IMR-90 (cell line): ENCODE results near the gene MIEN1.

Experiments used
- BHLHE40 ChIP-seq: fragments of 150-350 bp; IDR thresholded peaks from 2 replicates; pipeline ENCODE4 v1.6.1; 2016; ENCODE audit warnings: mild to moderate bottlenecking, low read depth, low read length
- CTCF ChIP-seq: conservative IDR thresholded peaks from 2 replicates; pipeline ENCODE4 v1.5.1; 2012; ENCODE audit warnings: mild to moderate bottlenecking, low read depth, low read length, improper control_type of control experiment
- MAFK ChIP-seq: IDR thresholded peaks from 2 replicates; pipeline ENCODE4 v1.6.1; 2012; ENCODE audit warnings: low read depth, low read length, improper control_type of control experiment
- MAZ ChIP-seq: IDR thresholded peaks from 2 replicates; pipeline ENCODE4 v1.6.1; 2012; ENCODE audit warnings: low read depth, mild to moderate bottlenecking, low read length, improper control_type of control experiment, moderate library complexity, borderline replicate concordance
- NFE2L2 ChIP-seq: fragments of 150-350 bp; IDR thresholded peaks from 2 replicates; pipeline ENCODE4 v1.6.1; 2016; ENCODE audit warnings: low read depth, mild to moderate bottlenecking, low read length
- POLR2A ChIP-seq: IDR thresholded peaks from 2 replicates; pipeline ENCODE4 v1.6.1; 2012; ENCODE audit warnings: mild to moderate bottlenecking, low read depth, low read length
- RAD21 ChIP-seq: IDR thresholded peaks from 2 replicates; pipeline ENCODE4 v1.6.1; 2012; ENCODE audit warnings: low read length, improper control_type of control experiment
- RCOR1 ChIP-seq: IDR thresholded peaks from 2 replicates; pipeline ENCODE4 v1.6.1; 2012; ENCODE audit warnings: mild to moderate bottlenecking, low read length, improper control_type of control experiment; ENCODE audit not compliant: insufficient replicate concordance
- RFX5 ChIP-seq: IDR thresholded peaks from 2 replicates; pipeline ENCODE4 v1.8.0; 2012; ENCODE audit warnings: low read depth, mild to moderate bottlenecking, low read length, moderate library complexity
- SMC3 ChIP-seq: fragments of 150-350 bp; IDR thresholded peaks from 2 replicates; pipeline ENCODE4 v1.6.1; 2016; ENCODE audit warnings: low read depth, mild to moderate bottlenecking, antibody characterized with exemption, low read length, moderate library complexity
- USF2 ChIP-seq: fragments of 150-350 bp; IDR thresholded peaks from 2 replicates; pipeline ENCODE4 v1.6.1; 2017; ENCODE audit warnings: mild to moderate bottlenecking, antibody characterized with exemption, low read length, low read depth

- TF ChIP-seq MAFK (no peak), CTCF (no peak), POLR2A (no peak), SMC3 (no peak), NFE2L2 (no peak), BHLHE40 (no peak), RFX5 (no peak), RAD21 (no peak), USF2 (no peak), RCOR1 (no peak), MAZ (no peak)
Measured at GRCh38 chr17:39739885-39740356, 9.6 kb upstream of the MIEN1 start.
